HG02763 (cell line): ENCODE results near the gene CCHCR1.
A peak's percentile ranks its signal among the peaks of the same experiment; 100 is the strongest.
"Not testable (repeated sequence)": the region's sequence is repeated elsewhere in the genome, so short reads cannot be mapped to it uniquely, and the experiment has no call there.

Experiments used
- ATAC-seq: cut with Tn5 transposase; IDR thresholded peaks from one replicate; pipeline ENCODE4 v1.9.1; 2021; ENCODE audit warnings: mild to moderate bottlenecking, moderate library complexity; ENCODE audit not compliant: unreplicated experiment

Gene CCHCR1, protein sequence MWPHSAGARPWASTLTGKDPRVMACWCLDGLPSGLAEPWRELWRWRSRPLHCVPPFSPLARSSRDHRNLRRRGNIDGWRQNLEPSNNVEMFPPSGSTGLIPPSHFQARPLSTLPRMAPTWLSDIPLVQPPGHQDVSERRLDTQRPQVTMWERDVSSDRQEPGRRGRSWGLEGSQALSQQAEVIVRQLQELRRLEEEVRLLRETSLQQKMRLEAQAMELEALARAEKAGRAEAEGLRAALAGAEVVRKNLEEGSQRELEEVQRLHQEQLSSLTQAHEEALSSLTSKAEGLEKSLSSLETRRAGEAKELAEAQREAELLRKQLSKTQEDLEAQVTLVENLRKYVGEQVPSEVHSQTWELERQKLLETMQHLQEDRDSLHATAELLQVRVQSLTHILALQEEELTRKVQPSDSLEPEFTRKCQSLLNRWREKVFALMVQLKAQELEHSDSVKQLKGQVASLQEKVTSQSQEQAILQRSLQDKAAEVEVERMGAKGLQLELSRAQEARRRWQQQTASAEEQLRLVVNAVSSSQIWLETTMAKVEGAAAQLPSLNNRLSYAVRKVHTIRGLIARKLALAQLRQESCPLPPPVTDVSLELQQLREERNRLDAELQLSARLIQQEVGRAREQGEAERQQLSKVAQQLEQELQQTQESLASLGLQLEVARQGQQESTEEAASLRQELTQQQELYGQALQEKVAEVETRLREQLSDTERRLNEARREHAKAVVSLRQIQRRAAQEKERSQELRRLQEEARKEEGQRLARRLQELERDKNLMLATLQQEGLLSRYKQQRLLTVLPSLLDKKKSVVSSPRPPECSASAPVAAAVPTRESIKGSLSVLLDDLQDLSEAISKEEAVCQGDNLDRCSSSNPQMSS

DNA sequence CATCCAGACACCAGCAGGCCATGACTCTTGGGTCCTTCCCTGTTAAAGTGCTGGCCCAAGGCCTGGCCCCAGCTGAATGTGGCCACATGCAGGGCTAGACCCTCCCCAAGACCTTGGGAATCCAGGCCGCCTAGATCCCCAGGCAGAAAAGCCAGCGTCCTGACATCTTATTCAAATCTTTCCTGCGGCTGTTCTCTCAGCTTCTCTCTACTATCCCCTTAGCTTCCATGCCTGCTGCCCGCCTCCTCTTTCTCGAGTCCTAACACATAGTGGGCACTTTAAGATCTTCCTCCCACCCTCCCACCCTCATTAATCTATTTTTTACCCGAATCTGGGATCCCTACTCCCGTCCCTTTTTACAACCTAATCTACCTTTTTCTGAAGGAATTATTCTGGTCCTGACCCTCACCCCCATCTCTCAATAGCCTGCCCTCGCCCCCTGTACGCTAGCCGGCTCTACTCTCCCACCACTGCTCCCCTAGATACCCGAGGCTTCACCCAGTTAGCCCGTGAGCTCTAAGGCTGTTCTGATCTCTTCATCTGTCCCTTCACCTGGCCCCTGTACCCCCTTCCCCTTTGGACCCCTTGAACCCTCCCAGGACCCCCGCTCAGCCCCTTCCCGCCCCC lies at the start of gene CCHCR1:
Gene CCHCR1, minus strand, starts transcription at position 290 of the 627 bp plus-strand sequence. Its CDS starts 202 bp downstream, at position 88.
- no peak for ATAC-seq

DNA sequence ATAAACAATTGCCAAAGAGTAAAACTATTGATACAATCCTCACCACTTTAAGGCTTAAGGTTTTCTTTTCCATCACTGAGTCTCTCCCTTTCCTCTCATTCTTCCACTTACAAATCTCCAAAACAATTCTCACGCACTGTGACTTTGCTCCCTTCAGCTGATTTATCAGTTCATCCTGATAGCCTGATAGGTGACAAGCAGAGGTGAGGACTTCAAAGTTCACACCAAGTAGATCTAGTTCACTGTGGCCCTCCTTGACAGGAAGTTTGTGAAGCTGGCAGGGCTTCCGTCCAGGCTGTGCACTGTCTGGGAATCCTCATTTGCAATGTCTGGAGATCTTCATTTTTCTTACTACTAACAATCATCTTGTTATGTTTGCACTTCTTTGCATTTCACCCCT lies 48.0 kb upstream of the CCHCR1 start:
- no peak for ATAC-seq

DNA sequence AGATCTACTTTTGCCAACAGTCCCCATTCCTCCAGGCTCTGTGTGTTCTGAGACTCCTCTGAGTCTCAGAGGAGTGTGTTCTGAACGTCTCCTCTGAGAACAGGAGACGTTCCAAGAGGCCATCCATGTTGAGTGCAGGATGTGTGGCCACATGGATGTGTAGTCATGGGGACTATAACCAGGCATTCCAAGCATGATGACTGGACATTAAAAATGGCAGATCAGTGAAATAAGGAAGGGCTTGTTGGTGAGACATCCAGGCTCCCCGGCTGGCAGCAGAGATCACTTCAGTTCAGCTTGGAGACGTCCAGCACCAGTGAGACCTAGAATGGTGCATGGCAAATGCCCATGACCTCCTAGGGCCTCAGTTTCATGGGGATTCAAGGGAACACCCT lies 47.1 kb upstream of the CCHCR1 start:
- no peak for ATAC-seq

DNA sequence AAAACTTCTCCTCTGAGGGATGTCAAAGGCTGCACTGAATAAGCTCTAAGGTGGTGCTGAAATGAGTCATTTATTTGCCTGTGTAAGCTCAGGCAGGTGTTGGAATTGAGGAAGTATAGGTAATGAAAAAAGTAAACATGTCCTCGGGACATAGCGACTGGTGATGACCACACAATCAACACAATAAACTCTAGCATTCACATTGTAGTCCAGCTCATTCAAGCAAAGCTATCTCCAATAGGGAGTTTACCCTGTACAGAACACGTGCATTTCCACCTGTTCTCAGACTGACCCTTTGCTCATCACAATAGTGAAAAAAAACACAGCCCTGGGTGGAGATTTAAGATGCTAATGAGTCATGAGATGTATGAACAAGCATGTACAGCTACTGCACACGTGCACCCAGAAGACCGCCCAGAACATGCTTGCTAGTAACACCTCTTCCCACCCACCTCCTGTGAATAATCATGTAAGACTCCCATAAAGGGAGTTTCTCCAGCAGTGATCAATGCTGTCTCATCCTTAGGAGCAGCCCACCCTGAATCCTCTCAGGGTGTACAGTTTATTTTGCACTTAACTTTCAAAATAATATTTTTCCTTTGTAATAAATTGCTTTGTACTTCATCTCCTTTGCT lies 45.9 kb upstream of the CCHCR1 start:
- ATAC-seq: peak; percentile 47

DNA sequence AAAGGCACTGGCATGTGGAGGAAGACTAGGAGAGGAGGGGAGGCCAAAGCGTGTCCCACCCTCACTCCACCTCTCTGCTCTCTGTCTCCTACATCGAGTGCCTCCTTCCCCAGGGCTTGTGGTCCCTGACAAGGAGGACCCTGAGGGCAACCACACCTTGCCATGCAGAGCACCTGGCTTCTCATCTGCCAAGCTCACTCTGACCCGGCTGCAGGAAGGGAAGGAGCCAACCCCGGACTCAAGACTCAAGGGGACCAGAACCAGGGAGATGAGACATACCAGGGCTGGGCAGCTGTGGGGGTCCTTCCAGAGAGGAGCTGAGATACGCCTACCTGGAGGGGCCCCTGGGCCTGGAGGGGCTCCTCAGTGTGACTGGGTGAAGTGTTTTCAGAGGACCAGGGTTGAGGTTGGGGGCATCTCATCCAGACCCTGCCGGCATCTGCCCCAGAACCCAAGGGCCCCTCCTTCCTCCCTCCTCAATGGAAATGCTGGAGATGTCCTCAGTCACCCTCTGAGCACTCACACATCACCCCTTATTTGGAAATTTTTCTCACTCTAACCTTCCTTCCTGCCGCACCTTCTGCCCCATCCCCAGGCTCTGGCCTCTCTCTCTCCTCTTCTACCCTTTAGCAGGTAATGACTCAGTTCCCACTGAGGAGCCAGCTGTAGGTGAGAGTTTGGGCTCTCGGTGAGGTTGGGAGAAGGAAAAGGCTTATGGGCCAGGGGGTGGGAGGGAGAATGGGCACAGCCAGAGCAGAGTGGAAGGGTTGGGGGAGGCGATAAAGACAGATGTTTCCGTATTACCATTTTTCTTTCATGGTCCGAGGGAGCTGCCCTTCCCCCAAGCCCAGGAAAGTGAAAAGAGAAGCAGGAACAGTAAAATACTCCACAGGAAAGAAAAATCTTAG lies 44.9 kb upstream of the CCHCR1 start:
- ATAC-seq: no peak

DNA sequence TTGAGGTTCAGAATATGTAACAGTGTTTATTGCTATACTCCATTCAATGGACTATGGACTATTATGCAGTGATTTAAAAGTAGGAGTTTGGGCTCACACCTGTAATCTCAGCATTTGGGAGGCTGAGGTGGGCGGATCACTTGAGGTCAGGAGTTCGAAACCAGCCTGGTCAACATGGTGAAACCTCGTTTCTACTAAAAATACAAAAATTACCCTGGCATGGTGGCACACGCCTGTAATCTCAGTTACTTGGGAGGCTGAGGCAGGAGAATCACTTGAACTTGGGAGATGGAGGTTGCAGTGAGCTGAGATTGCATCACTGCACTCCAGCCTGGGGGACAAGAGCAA lies 41.5 kb upstream of the CCHCR1 start:
- not testable (repeated sequence) for ATAC-seq

DNA sequence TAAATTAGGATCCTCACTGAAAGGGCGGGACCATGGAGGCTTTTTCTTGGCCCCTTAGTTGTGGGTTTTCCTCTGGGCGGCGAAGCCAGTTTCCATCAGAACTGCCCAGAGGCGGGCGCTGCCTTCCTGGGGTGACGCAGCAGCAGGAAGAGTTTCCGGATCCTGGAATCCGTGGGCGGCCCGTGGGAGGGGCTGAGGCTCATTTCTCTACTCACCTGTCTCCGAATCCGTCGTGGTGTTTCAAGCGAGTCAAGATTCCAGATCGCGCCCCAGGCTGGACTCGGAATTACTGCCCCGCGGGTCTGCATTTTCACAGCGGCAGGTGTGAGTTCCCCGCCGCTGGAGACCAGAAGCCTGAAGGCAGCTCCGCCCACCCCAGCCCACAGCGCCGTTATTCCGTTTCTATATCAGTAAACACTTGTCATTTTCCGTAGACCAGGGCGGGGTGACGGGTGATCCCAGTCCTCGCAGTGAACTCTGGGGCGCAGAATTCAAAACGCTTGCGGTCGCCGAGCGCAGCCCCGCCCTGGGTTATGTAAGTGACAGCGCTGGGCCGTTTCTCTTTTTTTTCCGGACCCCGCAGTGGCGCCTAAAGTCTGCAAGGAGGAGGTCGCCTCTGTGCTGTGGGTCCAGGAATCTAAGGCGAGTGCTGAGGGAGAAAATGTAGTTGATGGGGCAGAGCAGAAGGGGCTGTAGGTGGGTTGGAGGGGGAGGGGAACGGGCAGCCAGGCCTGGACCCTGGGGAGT lies 40.1 kb upstream of the CCHCR1 start:
- ATAC-seq: peak; percentile 70

DNA sequence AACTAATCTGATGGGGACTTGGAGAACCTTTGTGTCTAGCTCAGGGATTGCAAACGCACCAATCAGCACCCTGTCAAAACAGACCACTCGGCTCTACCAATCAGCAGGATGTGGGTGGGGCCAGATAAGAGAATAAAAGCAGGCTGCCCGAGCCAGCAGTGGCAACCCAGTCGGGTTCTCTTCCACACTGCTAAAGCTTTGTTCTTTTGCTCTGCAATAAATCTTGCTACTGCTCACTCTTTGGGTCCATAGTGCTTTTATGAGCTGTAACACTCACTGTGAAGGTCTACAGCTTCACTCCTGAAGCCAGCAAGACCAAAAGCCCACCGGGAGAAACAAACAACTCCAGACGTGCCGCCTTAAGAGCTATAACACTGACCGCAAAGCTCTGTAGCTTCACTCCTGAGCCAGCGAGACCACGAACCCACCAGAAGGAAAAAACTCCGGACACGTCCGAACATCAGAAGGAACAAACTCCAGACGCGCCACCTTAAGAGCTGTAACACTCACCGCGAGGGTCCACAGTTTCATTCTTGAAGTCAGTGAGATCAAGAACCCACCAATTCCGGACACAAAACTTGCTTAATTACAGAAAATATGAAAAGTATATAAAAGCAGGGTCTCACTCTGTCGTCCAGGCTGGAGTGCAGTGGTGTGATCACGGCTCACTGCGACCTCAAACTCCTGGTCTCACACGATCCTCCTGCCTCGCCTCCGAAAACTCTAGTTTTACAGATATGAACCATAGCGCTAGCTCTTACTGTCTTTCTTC lies 38.8 kb upstream of the CCHCR1 start:
- ATAC-seq: not testable (repeated sequence)

DNA sequence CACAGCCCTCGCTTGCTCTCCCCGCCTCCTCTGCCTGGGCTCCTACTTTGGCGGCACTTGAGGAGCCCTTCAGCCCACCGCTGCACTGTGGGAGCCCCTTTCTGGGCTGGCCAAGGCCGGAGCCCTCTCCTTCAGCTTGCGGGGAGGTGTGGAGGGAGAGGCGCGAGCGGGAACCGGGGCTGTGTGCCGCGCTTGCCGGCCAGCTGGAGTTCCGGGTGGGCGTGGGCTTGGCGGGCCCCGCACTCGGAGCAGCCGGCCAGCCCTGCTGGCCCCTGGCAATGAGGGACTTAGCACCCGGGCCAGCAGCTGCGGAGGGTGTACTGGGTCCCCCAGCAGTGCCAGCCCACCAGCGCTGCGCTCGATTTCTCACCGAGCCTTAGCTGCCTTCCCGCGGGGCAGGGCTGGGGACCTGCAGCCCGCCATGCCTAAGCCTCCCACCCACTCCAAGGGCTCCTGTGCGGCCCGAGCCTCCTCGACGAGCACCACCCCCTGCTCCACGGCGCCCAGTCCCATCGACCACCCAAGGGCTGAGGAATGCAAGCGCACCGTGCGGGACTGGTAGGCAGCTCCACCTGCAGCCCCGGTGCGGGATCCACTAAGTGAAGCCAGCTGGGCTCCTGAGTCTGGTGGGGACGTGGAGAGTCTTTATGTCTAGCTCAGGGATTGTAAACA lies 37.8 kb upstream of the CCHCR1 start:
- not testable (repeated sequence) for ATAC-seq

DNA sequence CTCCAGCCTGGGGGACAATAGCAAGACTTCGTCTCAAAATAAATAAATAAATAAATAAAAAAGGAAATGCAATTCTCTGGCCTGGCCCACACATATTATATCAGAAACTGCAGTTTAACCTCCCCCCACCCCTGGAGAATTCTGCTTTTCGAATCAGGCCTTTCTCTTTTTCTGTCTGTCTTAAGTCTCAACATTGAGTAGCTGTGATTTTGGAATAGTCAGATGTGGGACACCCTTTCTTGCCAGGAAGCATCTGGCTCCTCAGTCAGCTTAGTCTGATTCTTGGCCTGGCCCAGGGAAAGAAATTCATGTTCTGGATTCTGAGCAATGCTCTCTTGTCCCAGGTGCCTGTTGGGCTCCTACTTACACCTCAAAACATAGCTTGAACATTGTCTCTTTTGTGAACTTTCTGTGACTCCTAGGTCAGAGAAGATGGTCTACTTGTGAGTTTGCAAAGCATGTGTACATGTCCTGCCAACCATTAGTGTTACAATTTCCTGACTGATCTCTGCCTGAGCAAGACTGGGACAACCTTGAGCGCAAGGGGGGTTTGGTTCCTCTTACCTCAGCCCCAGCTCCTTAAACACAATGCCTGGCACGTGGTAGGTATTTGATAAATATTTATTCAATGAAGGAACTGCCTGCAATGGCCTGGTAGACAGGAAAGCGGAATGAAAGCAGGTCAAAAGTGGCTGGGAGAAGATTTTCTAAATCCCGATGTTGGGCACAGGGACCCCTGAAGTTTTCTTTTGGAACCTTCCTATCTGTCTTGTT lies 36.6 kb upstream of the CCHCR1 start:
- ATAC-seq: no peak

DNA sequence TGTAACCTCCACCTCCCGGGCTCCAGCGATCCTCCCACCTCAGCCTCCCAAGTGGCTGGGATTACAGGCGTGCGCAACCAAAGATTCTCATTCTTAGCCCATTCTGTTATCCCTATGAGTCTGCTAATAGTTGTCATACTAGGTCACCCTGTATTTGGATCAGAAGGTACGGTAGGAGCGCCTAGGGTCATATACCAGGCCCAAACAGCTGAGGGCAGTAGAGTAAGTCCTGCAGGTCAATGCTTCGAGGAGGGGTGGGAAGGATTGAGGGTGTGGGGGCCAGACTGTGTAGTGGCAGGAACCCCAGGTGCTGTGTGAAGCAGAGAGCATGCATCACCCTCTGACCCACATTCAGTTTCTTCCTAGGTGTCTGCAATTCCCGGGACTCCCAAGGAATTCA lies 35.6 kb upstream of the CCHCR1 start:
- ATAC-seq: no peak

DNA sequence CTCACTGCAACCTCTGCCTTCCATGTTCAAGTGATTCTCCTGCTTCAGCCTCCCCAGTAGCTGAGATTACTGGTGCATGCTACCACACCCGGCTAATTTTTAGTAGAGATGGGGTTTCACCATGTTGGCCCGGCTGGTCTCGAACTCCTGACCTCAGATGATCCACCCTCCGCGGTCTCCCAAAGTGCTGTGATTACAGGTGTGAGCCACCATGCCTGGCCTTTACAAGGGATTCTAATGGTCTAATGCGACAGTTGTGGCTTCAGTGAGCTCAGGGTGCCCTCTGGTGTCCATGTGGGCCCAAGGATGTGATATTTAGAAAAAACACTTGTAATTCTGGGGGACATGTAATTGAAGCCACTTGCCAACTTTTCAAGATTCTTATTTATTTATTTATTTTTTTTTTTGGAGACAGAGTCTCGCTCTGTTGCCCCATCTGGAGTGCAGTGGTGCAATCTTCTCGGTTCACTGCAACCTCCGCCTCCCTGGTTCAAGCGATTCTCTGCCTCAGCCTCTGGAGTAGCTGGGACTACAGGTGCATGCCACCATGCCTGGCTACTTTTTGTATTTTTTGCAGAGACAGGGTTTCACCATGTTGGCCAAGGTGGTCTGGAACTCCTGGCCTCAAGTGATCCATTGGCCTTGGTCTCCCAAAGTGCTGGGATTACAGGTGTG lies 35.0 kb upstream of the CCHCR1 start:
- ATAC-seq: not testable (repeated sequence)

DNA sequence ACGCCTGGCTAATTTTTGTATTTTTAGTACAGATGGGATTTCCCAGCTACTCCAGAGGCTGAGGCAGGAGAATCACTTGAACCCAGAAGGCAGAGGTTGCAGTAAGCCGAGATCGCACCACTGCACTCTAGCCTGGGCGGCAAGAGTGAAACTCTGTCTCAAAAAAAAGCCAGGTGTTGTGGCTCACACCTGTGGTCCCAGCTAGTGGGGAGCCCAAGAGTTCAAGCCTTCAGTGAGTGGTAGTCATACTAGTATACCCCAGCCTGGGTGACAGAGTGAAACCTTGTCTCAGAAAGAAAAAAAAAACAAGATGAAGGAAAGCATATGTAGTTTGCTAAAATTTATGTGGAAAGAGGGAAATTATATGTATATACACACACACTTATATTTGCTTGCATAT lies 32.9 kb upstream of the CCHCR1 start:
- ATAC-seq: no peak

DNA sequence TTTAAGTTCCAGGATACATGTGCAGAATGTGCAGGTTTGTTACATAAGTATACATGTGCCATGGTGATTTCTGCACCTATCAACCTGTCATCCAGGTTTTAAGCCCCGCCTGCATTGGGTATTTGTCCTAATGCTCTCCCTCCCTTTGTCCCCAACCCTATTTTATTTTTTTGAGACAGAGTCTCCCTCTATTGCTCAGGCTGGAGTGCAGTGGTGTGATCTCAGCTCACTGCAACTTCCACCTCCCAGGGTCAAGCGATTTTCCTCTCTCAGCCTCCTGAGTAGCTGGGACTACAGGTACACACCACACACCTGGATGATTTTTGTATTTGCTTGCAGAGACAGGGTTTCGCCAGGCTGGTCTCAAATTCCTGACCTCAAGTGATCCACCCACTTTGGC lies 31.6 kb upstream of the CCHCR1 start:
- not testable (repeated sequence) for ATAC-seq

DNA sequence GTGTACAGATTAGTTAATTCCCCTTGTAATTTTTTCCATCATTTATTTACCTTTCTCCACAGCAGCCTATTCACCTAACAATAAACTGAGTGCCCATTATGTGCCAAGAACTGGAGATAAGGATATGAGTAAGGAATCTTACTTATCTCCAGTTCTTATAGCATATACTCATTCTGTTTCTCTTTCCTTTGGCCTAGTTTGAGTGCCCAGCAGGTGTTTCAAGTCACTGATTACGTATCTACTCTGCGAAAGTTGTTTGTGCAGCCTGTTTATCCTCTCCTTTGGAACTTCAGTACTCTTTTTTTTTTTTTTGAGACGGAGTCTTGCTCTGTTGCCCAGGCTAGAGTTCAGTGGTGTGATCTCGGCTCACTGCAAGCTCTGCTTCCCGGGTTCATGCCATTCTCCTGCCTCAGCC lies 30.2 kb upstream of the CCHCR1 start:
- ATAC-seq: no peak

DNA sequence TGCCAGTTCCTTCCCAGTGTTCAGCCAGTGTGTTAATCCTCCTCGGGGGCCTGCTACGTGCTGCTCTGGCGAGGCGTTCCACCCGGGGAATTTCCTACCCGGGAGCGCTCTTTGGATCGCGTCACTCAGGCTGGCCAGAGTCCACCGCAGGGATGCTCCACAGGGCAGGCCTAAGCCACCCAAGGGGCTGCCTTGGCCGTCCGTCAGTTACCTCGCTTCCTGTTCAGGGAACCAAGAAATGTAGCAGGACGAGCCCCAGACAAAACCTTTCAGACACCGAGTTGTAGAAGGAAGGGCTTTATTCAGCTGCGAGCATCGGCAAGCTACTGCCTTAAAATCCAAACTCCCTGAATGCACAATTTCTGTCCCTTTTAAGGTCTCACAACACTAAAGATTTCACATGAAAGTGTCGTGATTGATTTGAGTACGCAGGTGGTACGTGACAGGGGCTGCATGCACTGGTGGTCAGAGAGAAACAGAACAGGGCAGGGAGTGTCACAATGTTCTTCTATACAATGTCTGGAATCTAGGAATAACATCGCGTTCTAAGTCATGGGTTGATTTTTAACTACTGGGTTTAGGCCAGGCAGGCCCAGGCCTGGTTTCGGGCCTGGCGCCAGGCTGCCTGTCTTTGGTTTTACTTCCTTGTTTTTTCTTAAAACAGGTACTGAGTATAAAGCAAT lies 28.6 kb upstream of the CCHCR1 start:
- no peak for ATAC-seq
